GM13977 (cell line): ENCODE data around the gene PAGR1.
"Not testable (repeated sequence)": the region's sequence is repeated elsewhere in the genome, so short reads cannot be mapped to it uniquely, and the experiment has no call there.

ENCODE experiments used
- DNase-seq: peaks from one replicate; pipeline ENCODE4 v3.0.0; 2012; ENCODE audit warnings: low spot score
- CTCF ChIP-seq: IDR thresholded peaks from 2 replicates; pipeline ENCODE4 v1.5.1; 2012; ENCODE audit warnings: mild to moderate bottlenecking, control low read depth; ENCODE audit not compliant: insufficient read depth; ENCODE audit errors: extremely low read depth, missing control alignments
- in situ Hi-C: fragments of 300-500 bp; cut with MboI; formaldehyde crosslinking; loops from one replicate; pipeline ENCODE4 v1.12.0; 2022; ENCODE audit warnings: low sequenced_read_pairs, low pct_unique_long_range_greater_than_20kb, mixed read lengths, inconsistent platforms; ENCODE audit not compliant: unreplicated experiment

PAGR1 gene

GRCh38 chr16:29815793-29816693 lies at the start of gene PAGR1:
Gene PAGR1, plus strand, starts transcription at chr16:29816152. Its CDS starts 374 bp downstream, at chr16:29816526.
- peak; percentile 95 for TF ChIP-seq CTCF
- in situ Hi-C loops, result no loop called here
- DNase-seq, result peak; percentile 96

- TF ChIP-seq CTCF, result no peak
- no peak for DNase-seq
- in situ Hi-C loops, result no loop called here
These were observed 49.4 kb upstream of the PAGR1 start for GRCh38 chr16:29766571-29766970.

DNA sequence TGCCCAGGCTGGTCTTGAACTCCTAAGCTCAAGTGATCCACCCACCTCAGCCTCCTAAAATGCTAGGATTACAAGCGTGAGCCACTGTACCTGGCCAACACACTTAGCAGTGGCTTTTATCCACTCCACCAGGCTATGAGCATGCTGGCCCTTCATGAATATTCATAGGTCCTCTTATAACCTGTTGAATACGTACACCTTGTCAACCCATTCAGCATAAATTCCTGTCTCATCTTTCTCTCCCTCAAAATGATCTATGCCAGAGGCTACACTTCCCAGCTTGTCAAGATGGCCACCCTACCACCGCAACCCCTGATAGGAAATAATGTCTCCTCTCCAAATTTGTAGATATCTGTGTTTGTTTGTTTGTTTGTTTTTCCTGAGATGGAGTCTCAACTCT lies 48.9 kb upstream of the PAGR1 start:
- no peak for DNase-seq
- TF ChIP-seq CTCF, result no peak
- in situ Hi-C loops, result no loop called here

DNA sequence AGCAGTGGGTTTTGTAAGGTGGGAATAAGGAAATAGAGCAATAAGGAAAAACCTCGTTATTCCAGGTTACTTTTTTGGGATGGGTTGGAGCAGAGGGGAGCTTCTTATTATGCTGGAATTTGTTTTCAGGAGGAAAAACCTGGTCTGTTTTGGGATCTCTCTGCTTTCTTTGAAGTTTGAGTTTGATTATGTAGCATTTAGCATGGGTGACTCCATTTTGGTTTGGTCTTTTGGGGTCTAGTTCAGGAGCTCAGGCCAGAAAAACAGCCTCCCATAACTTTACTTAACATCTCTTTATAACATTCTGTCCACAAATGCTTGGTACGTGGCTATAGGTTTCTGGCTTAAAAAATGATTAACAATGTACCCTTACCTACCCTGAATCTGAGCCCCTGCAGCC lies 46.4 kb upstream of the PAGR1 start:
- in situ Hi-C loops, result no loop called here
- DNase-seq, result no peak
- no peak for TF ChIP-seq CTCF

GRCh38 chr16:29770250-29770929 lies 45.6 kb upstream of the PAGR1 start:
- DNase-seq, result no peak
- no peak for TF ChIP-seq CTCF
- in situ Hi-C loops, result no loop called here

DNA sequence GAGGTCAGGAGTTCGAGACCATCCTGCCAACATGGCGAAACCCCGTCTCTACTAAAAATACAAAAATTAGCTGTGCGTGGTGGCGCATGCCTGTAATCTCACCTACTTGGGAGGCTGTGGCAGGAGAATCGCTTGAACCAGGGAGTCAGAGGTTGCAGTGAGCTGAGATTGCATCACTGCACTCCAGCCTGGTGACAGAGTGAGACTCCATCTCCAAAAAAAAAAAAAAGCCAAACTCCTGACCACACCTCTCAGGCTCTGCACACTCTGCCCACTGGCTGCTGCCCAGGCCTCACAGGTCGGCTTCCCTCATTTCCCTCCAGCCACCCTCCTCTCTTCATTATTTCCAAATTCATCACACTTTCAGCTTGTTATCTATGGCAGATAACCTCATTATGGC lies 43.6 kb upstream of the PAGR1 start:
- in situ Hi-C loops, DNase-seq: not testable (repeated sequence)

DNA sequence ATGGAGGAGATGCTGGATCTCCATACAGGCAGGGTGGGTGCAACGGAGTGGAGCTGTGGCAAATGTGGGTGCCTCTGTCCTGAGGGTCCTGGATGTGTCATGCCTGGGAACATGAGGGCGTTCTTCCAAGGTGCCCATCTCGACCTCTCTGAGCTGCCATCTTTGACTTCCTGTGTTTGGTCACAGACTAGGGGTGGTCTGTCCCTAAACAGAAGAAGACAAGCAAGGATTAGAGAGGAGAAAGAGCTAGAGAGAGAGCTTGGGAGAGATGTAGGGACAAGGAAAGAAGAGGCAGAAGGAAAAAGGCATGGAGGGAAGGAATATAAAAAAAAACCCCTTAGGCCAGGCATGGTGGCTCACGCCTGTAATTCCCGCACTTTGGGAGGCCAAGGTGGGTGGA lies 41.2 kb upstream of the PAGR1 start:
- DNase-seq, result no peak
- in situ Hi-C loops, result no loop called here
- no peak for TF ChIP-seq CTCF
